Measurements from ENCODE around the gene ITPKA. TPM values are rescaled to one million over a fixed set of nuclear protein-coding genes. Genes with fewer than 3 reads are reported as not detected.

ITPKA gene
- total and polyA plus RNA-seq, 2 donors (not counting 1 experiment from before 2014, with no cell fraction given): 0.22 TPM; not detected in 1

- WGBS (ENCODE audit: insufficient coverage): 33% methylated on average over 59 of the region's 59 CpGs
- peaks cover 0 to 22% (median 0%) of the 10 kb centered on the region in 3 donors for H3K9me3 ChIP-seq (ENCODE audit: control extremely low read depth in 1 of 3, control insufficient read depth in 2 of 3, insufficient read depth in 1 of 3, low read length in 2 of 3)
- ChIA-PET CTCF (interaction anchor here (0.7 kb wide), 1 partner anchor 29 kb away, joined by 4 read pairs; no protein-coding TSS in a partner anchor), POLR2A (interaction anchor here (0.6 kb wide), 1 partner anchor 204 kb away, joined by 3 read pairs; no protein-coding TSS in a partner anchor)
- Mint-ChIP-seq H3K4me1 (peaks cover 27% of the 10 kb centered on the region), H3K9me3 (ENCODE audit: insufficient read depth) (no peaks in the 10 kb centered on the region), H3K4me3 (peak overlapping the region; percentile 78), H3K27me3 (peaks cover 53% of the 10 kb centered on the region), H3K27ac (no peak overlapping the region)
- peak overlapping the region; percentile 64 for H3K9ac ChIP-seq (ENCODE audit: low read length)
- H4K20me1 ChIP-seq (ENCODE audit: control insufficient read depth, insufficient read depth, low read length, poor library complexity, severe bottlenecking): peaks cover 19% of the 10 kb centered on the region
- no peaks in the 10 kb centered on the region for H3K79me2 ChIP-seq (ENCODE audit: control insufficient read depth, insufficient read depth, low read length)
- peaks cover 0 to 88% (median 48%) of the 10 kb centered on the region in 4 experiments for H3K27me3 ChIP-seq (replicated peaks in 1 of 4; ENCODE audit: control extremely low read depth in 1 of 4, control insufficient read depth in 3 of 4, insufficient read depth in 4 of 4, low read length in 3 of 4)
- intact Hi-C loops (cut with micrococcal nuclease): no loop called here
- ATAC-seq (ENCODE audit: low read depth) (no peak), DNase-seq (no peak)
- no peak for TF ChIP-seq EZH2 (IDR thresholded peaks at IDR 0.05; ENCODE audit: borderline replicate concordance, insufficient read depth, low read depth, low read length, poor library complexity, severe bottlenecking)
- H3K36me3 ChIP-seq (replicated peaks in 1 of 2; ENCODE audit: control extremely low read depth in 1 of 2, control insufficient read depth in 1 of 2, extremely low read depth in 1 of 2, insufficient read depth in 2 of 2, low read length in 1 of 2): no peaks in the 10 kb centered on the region
- peaks cover 44 to 50% of the 10 kb centered on the region in 2 donors for H3K4me1 ChIP-seq (ENCODE audit: control insufficient read depth in 2 of 2, insufficient read depth in 2 of 2, low read length in 2 of 2)
- H3K4me2 ChIP-seq (replicated peaks; ENCODE audit: low read depth, low read length, poor library complexity, severe bottlenecking): peak overlapping the region; percentile 100
- peak overlapping the region; percentile 93 for H2AFZ ChIP-seq (ENCODE audit: insufficient read depth, low read depth, low read length, poor library complexity, severe bottlenecking)
- no peak overlapping the region for H3K27ac ChIP-seq (ENCODE audit: low read length in 2 of 2)
- H3K4me3 ChIP-seq (ENCODE audit: control extremely low read depth in 1 of 5, extremely low read depth in 1 of 5, insufficient read depth in 1 of 5, low read depth in 2 of 5, low read length in 4 of 5): peak overlapping the region in 4 of 5 experiments; percentile 35 to 81 (median 64)
These were observed 2.3 kb downstream of the ITPKA start for GRCh38 chr15:41495736-41496599.

- DNase-seq (no peak), ATAC-seq (ENCODE audit: low read depth) (no peak)
- ChIA-PET CTCF (no interaction called here), POLR2A (no interaction called here)
- no peak overlapping the region for H3K4me3 ChIP-seq (ENCODE audit: control extremely low read depth in 1 of 5, extremely low read depth in 1 of 5, insufficient read depth in 1 of 5, low read depth in 2 of 5, low read length in 4 of 5)
- no peaks in the 10 kb centered on the region for H3K36me3 ChIP-seq (replicated peaks in 1 of 2; ENCODE audit: control extremely low read depth in 1 of 2, control insufficient read depth in 1 of 2, extremely low read depth in 1 of 2, insufficient read depth in 2 of 2, low read length in 1 of 2)
- Mint-ChIP-seq H3K27me3 (peaks cover 45% of the 10 kb centered on the region), H3K9me3 (ENCODE audit: insufficient read depth) (no peaks in the 10 kb centered on the region), H3K4me3 (no peak overlapping the region), H3K4me1 (peaks cover 44% of the 10 kb centered on the region), H3K27ac (peak overlapping the region; percentile 15)
- H3K27ac ChIP-seq (ENCODE audit: low read length in 2 of 2): no peak overlapping the region
- H3K9ac ChIP-seq (ENCODE audit: low read length): no peak overlapping the region
- no CpG with 5 or more reads among the region's 2 CpGs for WGBS (ENCODE audit: insufficient coverage)
- peaks cover 21% of the 10 kb centered on the region for H4K20me1 ChIP-seq (ENCODE audit: control insufficient read depth, insufficient read depth, low read length, poor library complexity, severe bottlenecking)
- no peak for TF ChIP-seq EZH2 (IDR thresholded peaks at IDR 0.05; ENCODE audit: borderline replicate concordance, insufficient read depth, low read depth, low read length, poor library complexity, severe bottlenecking)
- no peak for TF ChIP-seq CTCF (IDR thresholded peaks at IDR 0.05)
- peaks cover 0 to 24% (median 0%) of the 10 kb centered on the region in 3 donors for H3K9me3 ChIP-seq (ENCODE audit: control extremely low read depth in 1 of 3, control insufficient read depth in 2 of 3, insufficient read depth in 1 of 3, low read length in 2 of 3)
- intact Hi-C loops (cut with micrococcal nuclease): no loop called here
- no peaks in the 10 kb centered on the region for H3K79me2 ChIP-seq (ENCODE audit: control insufficient read depth, insufficient read depth, low read length)
- H3K4me2 ChIP-seq (replicated peaks; ENCODE audit: low read depth, low read length, poor library complexity, severe bottlenecking): no peak overlapping the region
- H3K27me3 ChIP-seq (replicated peaks in 1 of 4; ENCODE audit: control extremely low read depth in 1 of 4, control insufficient read depth in 3 of 4, insufficient read depth in 4 of 4, low read length in 3 of 4): peaks cover 0 to 90% (median 48%) of the 10 kb centered on the region in 4 experiments
- no peak overlapping the region for H2AFZ ChIP-seq (ENCODE audit: insufficient read depth, low read depth, low read length, poor library complexity, severe bottlenecking)
- H3K4me1 ChIP-seq (ENCODE audit: control insufficient read depth in 2 of 2, insufficient read depth in 2 of 2, low read length in 2 of 2): peaks cover 55 to 62% of the 10 kb centered on the region in 2 donors
These were observed 5.0 kb downstream of the ITPKA start for GRCh38 chr15:41498657-41499056.

All from B cell (primary cell).